Upper lobe of left lung (tissue), 4 donors: ENCODE measurements around the gene HLA-DPA1.

ENCODE experiments used
- POLR2A ChIP-seq, 4 donors: fragments of 450-650 bp; IDR thresholded peaks; one replicate each; pipeline ENCODE4 v1.5.1; 2016 to 2017; ENCODE audit warnings: antibody characterized with exemption in 4 of 4, mild to moderate bottlenecking in 2 of 4
- POLR2AphosphoS5 ChIP-seq, 2 donors: sonication (generic); formaldehyde crosslinking; IDR thresholded peaks; one replicate each; pipeline ENCODE4 v1.5.1; 2017; ENCODE audit warnings: antibody characterized with exemption in 2 of 2
- TF ChIP-seq, protein P1 (sequence below), 6 experiments: fragments of 450-650 bp in 4 of 6; fragments of 200-600 bp in 2 of 6; sonication (generic) in 2 of 6; IDR thresholded peaks; one replicate each; pipeline ENCODE4 v1.5.1; 2016 to 2019; ENCODE audit warnings: antibody characterized with exemption in 6 of 6

DNA sequence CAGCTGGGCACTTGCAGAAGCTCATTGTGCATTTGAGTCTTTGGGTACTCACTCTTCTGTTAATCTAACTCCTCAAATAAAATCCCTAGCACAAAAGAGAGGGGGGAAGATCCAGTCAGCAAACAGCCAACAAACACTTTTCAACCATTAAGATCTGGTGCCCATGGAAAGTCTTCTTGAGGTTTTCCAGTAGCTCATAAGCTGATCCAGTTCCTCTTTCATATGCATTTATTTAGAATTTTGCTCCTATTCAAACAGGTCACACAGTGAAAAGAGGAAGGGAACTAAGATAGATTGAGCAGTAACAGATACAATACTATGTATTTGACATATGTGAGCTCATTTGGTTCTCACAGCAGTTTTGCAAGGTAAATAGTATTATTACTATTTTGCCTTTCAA is 41.0 kb upstream of the HLA-DPA1 start:
- TF ChIP-seq, protein P1, sequence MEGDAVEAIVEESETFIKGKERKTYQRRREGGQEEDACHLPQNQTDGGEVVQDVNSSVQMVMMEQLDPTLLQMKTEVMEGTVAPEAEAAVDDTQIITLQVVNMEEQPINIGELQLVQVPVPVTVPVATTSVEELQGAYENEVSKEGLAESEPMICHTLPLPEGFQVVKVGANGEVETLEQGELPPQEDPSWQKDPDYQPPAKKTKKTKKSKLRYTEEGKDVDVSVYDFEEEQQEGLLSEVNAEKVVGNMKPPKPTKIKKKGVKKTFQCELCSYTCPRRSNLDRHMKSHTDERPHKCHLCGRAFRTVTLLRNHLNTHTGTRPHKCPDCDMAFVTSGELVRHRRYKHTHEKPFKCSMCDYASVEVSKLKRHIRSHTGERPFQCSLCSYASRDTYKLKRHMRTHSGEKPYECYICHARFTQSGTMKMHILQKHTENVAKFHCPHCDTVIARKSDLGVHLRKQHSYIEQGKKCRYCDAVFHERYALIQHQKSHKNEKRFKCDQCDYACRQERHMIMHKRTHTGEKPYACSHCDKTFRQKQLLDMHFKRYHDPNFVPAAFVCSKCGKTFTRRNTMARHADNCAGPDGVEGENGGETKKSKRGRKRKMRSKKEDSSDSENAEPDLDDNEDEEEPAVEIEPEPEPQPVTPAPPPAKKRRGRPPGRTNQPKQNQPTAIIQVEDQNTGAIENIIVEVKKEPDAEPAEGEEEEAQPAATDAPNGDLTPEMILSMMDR (IDR thresholded peaks at IDR 0.05): no peak
- TF ChIP-seq POLR2AphosphoS5 (IDR thresholded peaks at IDR 0.05): no peak
- no peak for TF ChIP-seq POLR2A (IDR thresholded peaks at IDR 0.05)
